ENCODE measurements around the gene HCN2.

Gene HCN2

GRCh38 chr19:589693-590395 lies at the start of gene HCN2:
TSS of gene HCN2 (plus strand) at chr19:589881. CDS start at chr19:589946, 65 bp downstream.
- Histone ChIP-seq H3K4me1 (ENCODE audit: control insufficient read depth, insufficient read depth, low read length) (no peaks in the 10 kb centered on the region), H3K9me3 (ENCODE audit: control insufficient read depth, insufficient read depth, low read length) (no peaks in the 10 kb centered on the region), H3K27me3 (ENCODE audit: control insufficient read depth, insufficient read depth, low read length) (peaks cover 18% of the 10 kb centered on the region), H3K9ac (ENCODE audit: low read depth, low read length) (no peak within 1 kb of the TSS), H3K4me3 (ENCODE audit: low read depth, low read length) (peak within 1 kb of the TSS; percentile 39), H3K36me3 (ENCODE audit: control insufficient read depth, insufficient read depth, low read length) (no peaks in the 10 kb centered on the region)

GRCh38 chr19:540867-541637 lies 48.6 kb upstream of the HCN2 start:
- Histone ChIP-seq H3K4me3 (ENCODE audit: low read depth, low read length) (no peak overlapping the region), H3K9me3 (ENCODE audit: control insufficient read depth, insufficient read depth, low read length) (no peaks in the 10 kb centered on the region), H3K4me1 (ENCODE audit: control insufficient read depth, insufficient read depth, low read length) (no peaks in the 10 kb centered on the region), H3K9ac (ENCODE audit: low read depth, low read length) (no peak overlapping the region), H3K36me3 (ENCODE audit: control insufficient read depth, insufficient read depth, low read length) (peaks cover 45% of the 10 kb centered on the region), H3K27me3 (ENCODE audit: control insufficient read depth, insufficient read depth, low read length) (no peaks in the 10 kb centered on the region)

GRCh38 chr19:541699-542098 lies 48.0 kb upstream of the HCN2 start:
- Histone ChIP-seq H3K27me3 (ENCODE audit: control insufficient read depth, insufficient read depth, low read length) (no peaks in the 10 kb centered on the region), H3K9ac (ENCODE audit: low read depth, low read length) (no peak overlapping the region), H3K36me3 (ENCODE audit: control insufficient read depth, insufficient read depth, low read length) (peaks cover 38% of the 10 kb centered on the region), H3K4me1 (ENCODE audit: control insufficient read depth, insufficient read depth, low read length) (no peaks in the 10 kb centered on the region), H3K4me3 (ENCODE audit: low read depth, low read length) (no peak overlapping the region), H3K9me3 (ENCODE audit: control insufficient read depth, insufficient read depth, low read length) (no peaks in the 10 kb centered on the region)

- no peaks in the 10 kb centered on the region for H3K4me1 ChIP-seq (ENCODE audit: control insufficient read depth, insufficient read depth, low read length)
- no peak overlapping the region for H3K9ac ChIP-seq (ENCODE audit: low read depth, low read length)
- H3K9me3 ChIP-seq (ENCODE audit: control insufficient read depth, insufficient read depth, low read length) = no peaks in the 10 kb centered on the region
- H3K36me3 ChIP-seq (ENCODE audit: control insufficient read depth, insufficient read depth, low read length) = peaks cover 35% of the 10 kb centered on the region
- no peaks in the 10 kb centered on the region for H3K27me3 ChIP-seq (ENCODE audit: control insufficient read depth, insufficient read depth, low read length)
- H3K4me3 ChIP-seq (ENCODE audit: low read depth, low read length) = no peak overlapping the region
These were observed 47.4 kb upstream of the HCN2 start for GRCh38 chr19:542173-542866.

GRCh38 chr19:543910-544608 lies 45.6 kb upstream of the HCN2 start, which contains the start of gene GZMM:
TSS of gene GZMM (plus strand) at chr19:544053. CDS start at chr19:544072, 19 bp downstream.
- Histone ChIP-seq H3K9ac (ENCODE audit: low read depth, low read length) (no peak within 1 kb of the TSS), H3K27me3 (ENCODE audit: control insufficient read depth, insufficient read depth, low read length) (no peaks in the 10 kb centered on the region)

GRCh38 chr19:547117-547516 lies 42.6 kb upstream of the HCN2 start:
- Histone ChIP-seq H3K9ac (ENCODE audit: low read depth, low read length) (no peak overlapping the region), H3K36me3 (ENCODE audit: control insufficient read depth, insufficient read depth, low read length) (peaks cover 6% of the 10 kb centered on the region), H3K4me3 (ENCODE audit: low read depth, low read length) (no peak overlapping the region), H3K4me1 (ENCODE audit: control insufficient read depth, insufficient read depth, low read length) (no peaks in the 10 kb centered on the region), H3K9me3 (ENCODE audit: control insufficient read depth, insufficient read depth, low read length) (no peaks in the 10 kb centered on the region), H3K27me3 (ENCODE audit: control insufficient read depth, insufficient read depth, low read length) (no peaks in the 10 kb centered on the region)

More at GRCh38 chr19:543910-544608, 45.6 kb upstream of the HCN2 start, which contains the start of gene GZMM:
- Histone ChIP-seq H3K9me3 (ENCODE audit: control insufficient read depth, insufficient read depth, low read length) (no peaks in the 10 kb centered on the region), H3K4me1 (ENCODE audit: control insufficient read depth, insufficient read depth, low read length) (no peaks in the 10 kb centered on the region), H3K4me3 (ENCODE audit: low read depth, low read length) (no peak within 1 kb of the TSS), H3K36me3 (ENCODE audit: control insufficient read depth, insufficient read depth, low read length) (peaks cover 23% of the 10 kb centered on the region)

- no peaks in the 10 kb centered on the region for H3K36me3 ChIP-seq (ENCODE audit: control insufficient read depth, insufficient read depth, low read length)
- H3K9me3 ChIP-seq (ENCODE audit: control insufficient read depth, insufficient read depth, low read length) = no peaks in the 10 kb centered on the region
- no peak overlapping the region for H3K4me3 ChIP-seq (ENCODE audit: low read depth, low read length)
- no peaks in the 10 kb centered on the region for H3K4me1 ChIP-seq (ENCODE audit: control insufficient read depth, insufficient read depth, low read length)
- H3K9ac ChIP-seq (ENCODE audit: low read depth, low read length) = no peak overlapping the region
- no peaks in the 10 kb centered on the region for H3K27me3 ChIP-seq (ENCODE audit: control insufficient read depth, insufficient read depth, low read length)
These were observed 41.6 kb upstream of the HCN2 start for GRCh38 chr19:547836-548720.

- H3K4me1 ChIP-seq (ENCODE audit: control insufficient read depth, insufficient read depth, low read length) = no peaks in the 10 kb centered on the region
These were observed 40.5 kb upstream of the HCN2 start for GRCh38 chr19:548886-549830.

GRCh38 chr19:554817-555216 lies 34.9 kb upstream of the HCN2 start:
- Histone ChIP-seq H3K36me3 (ENCODE audit: control insufficient read depth, insufficient read depth, low read length) (no peaks in the 10 kb centered on the region), H3K27me3 (ENCODE audit: control insufficient read depth, insufficient read depth, low read length) (no peaks in the 10 kb centered on the region), H3K9me3 (ENCODE audit: control insufficient read depth, insufficient read depth, low read length) (no peaks in the 10 kb centered on the region), H3K4me3 (ENCODE audit: low read depth, low read length) (no peak overlapping the region), H3K4me1 (ENCODE audit: control insufficient read depth, insufficient read depth, low read length) (no peaks in the 10 kb centered on the region), H3K9ac (ENCODE audit: low read depth, low read length) (no peak overlapping the region)

More at GRCh38 chr19:548886-549830, 40.5 kb upstream of the HCN2 start:
- no peak overlapping the region for H3K9ac ChIP-seq (ENCODE audit: low read depth, low read length)
- H3K36me3 ChIP-seq (ENCODE audit: control insufficient read depth, insufficient read depth, low read length) = no peaks in the 10 kb centered on the region
- no peaks in the 10 kb centered on the region for H3K27me3 ChIP-seq (ENCODE audit: control insufficient read depth, insufficient read depth, low read length)
- H3K4me3 ChIP-seq (ENCODE audit: low read depth, low read length) = no peak overlapping the region
- no peaks in the 10 kb centered on the region for H3K9me3 ChIP-seq (ENCODE audit: control insufficient read depth, insufficient read depth, low read length)

GRCh38 chr19:555474-555808 lies 34.2 kb upstream of the HCN2 start:
- no peaks in the 10 kb centered on the region for H3K36me3 ChIP-seq (ENCODE audit: control insufficient read depth, insufficient read depth, low read length)

More at GRCh38 chr19:555474-555808, 34.2 kb upstream of the HCN2 start:
- Histone ChIP-seq H3K4me3 (ENCODE audit: low read depth, low read length) (no peak overlapping the region), H3K27me3 (ENCODE audit: control insufficient read depth, insufficient read depth, low read length) (no peaks in the 10 kb centered on the region), H3K4me1 (ENCODE audit: control insufficient read depth, insufficient read depth, low read length) (no peaks in the 10 kb centered on the region), H3K9ac (ENCODE audit: low read depth, low read length) (no peak overlapping the region), H3K9me3 (ENCODE audit: control insufficient read depth, insufficient read depth, low read length) (no peaks in the 10 kb centered on the region)

Measured in iPS-15b (cell line).